HepG2 (cell line): ENCODE measurements around the gene C2CD3. TPM values are rescaled to one million over a fixed set of nuclear protein-coding genes. Genes with fewer than 3 reads are reported as not detected.

Experiments used
- ARNT2 ChIP-seq: sonication (generic); formaldehyde crosslinking; IDR thresholded peaks from 2 replicates; pipeline ENCODE4 v1.8.0; 2022; ENCODE audit warnings: mild to moderate bottlenecking, low read depth, missing genetic modification reagents, moderate library complexity
- ATRX ChIP-seq: sonication (generic); formaldehyde crosslinking; IDR thresholded peaks from 2 replicates; pipeline ENCODE4 v1.4.0; 2020; ENCODE audit warnings: missing genetic modification reagents, borderline replicate concordance
- CHCHD3 ChIP-seq: sonication (generic); formaldehyde crosslinking; IDR thresholded peaks from 2 replicates; pipeline ENCODE4 v1.8.0; 2022; ENCODE audit warnings: mild to moderate bottlenecking, missing genetic modification reagents, moderate library complexity
- E2F1 ChIP-seq: sonication (generic); formaldehyde crosslinking; IDR thresholded peaks from 2 replicates; pipeline ENCODE4 v1.5.0; 2020; ENCODE audit warnings: missing genetic modification reagents
- FIP1L1 ChIP-seq: fragments of 200-400 bp; formaldehyde crosslinking; IDR thresholded peaks from 2 replicates; pipeline ENCODE4 v1.6.1; 2018; ENCODE audit warnings: low read depth, mild to moderate bottlenecking, low read length, moderate library complexity, borderline replicate concordance; ENCODE audit not compliant: insufficient read depth
- FOSL1 ChIP-seq: sonication (generic); formaldehyde crosslinking; IDR thresholded peaks from 2 replicates; pipeline ENCODE4 v1.9.0; 2021; ENCODE audit warnings: missing genetic modification reagents, borderline replicate concordance
- GFI1 ChIP-seq: sonication (generic); formaldehyde crosslinking; IDR thresholded peaks from 2 replicates; pipeline ENCODE4 v1.5.0; 2020; ENCODE audit warnings: missing genetic modification reagents, mild to moderate bottlenecking, borderline replicate concordance
- ISL2 ChIP-seq: sonication (generic); formaldehyde crosslinking; IDR thresholded peaks from 2 replicates; pipeline ENCODE4 v1.5.0; 2020; ENCODE audit warnings: missing genetic modification reagents
- JDP2 ChIP-seq: sonication (generic); formaldehyde crosslinking; IDR thresholded peaks from 2 replicates; pipeline ENCODE4 v1.8.1; 2022; ENCODE audit warnings: missing genetic modification reagents, borderline replicate concordance
- KAT8 ChIP-seq: IDR thresholded peaks from 2 replicates; pipeline ENCODE4 v1.6.1; 2016; ENCODE audit warnings: missing genetic modification reagents, missing compliant biosample characterization
- KDM1A ChIP-seq: IDR thresholded peaks from 2 replicates; pipeline ENCODE4 v1.6.1; 2016; ENCODE audit warnings: missing compliant biosample characterization
- KLF6 ChIP-seq: IDR thresholded peaks from 2 replicates; pipeline ENCODE4 v1.8.0; 2016; ENCODE audit warnings: missing biosample characterization, missing genetic modification reagents
- MAX ChIP-seq: IDR thresholded peaks from 2 replicates; pipeline ENCODE4 v1.6.1; 2012; ENCODE audit warnings: inconsistent platforms
- PATZ1 ChIP-seq: sonication (generic); formaldehyde crosslinking; IDR thresholded peaks from 2 replicates; pipeline ENCODE4 v1.4.0; 2020; ENCODE audit warnings: missing genetic modification reagents
- PPARG ChIP-seq: conservative IDR thresholded peaks from 2 replicates; pipeline ENCODE4 v1.6.1; 2016; ENCODE audit warnings: missing biosample characterization, missing genetic modification reagents
- RXRA ChIP-seq: sonication (generic); formaldehyde crosslinking; IDR thresholded peaks from 2 replicates; pipeline ENCODE4 v1.5.1; 2020; ENCODE audit warnings: missing genetic modification reagents
- SMAD9 ChIP-seq: sonication (generic); formaldehyde crosslinking; IDR thresholded peaks from 2 replicates; pipeline ENCODE4 v1.5.1; 2020; ENCODE audit warnings: mild to moderate bottlenecking, missing genetic modification reagents
- SP140L ChIP-seq: sonication (generic); formaldehyde crosslinking; IDR thresholded peaks from 2 replicates; pipeline ENCODE4 v1.4.0; 2020; ENCODE audit warnings: missing genetic modification reagents, borderline replicate concordance
- SRSF4 ChIP-seq: fragments of 200-400 bp; formaldehyde crosslinking; IDR thresholded peaks from one replicate; pipeline ENCODE4 v1.6.1; 2018; ENCODE audit warnings: mild to moderate bottlenecking, low read depth, low read length, moderate library complexity; ENCODE audit not compliant: poor library complexity, severe bottlenecking
- TGIF2 ChIP-seq: IDR thresholded peaks from 2 replicates; pipeline ENCODE4 v1.6.1; 2016; ENCODE audit warnings: control low read depth, missing compliant biosample characterization
- THAP8 ChIP-seq: sonication (generic); formaldehyde crosslinking; IDR thresholded peaks from 2 replicates; pipeline ENCODE4 v1.5.1; 2020; ENCODE audit warnings: missing genetic modification reagents, mild to moderate bottlenecking, borderline replicate concordance
- ZBTB2 ChIP-seq: sonication (generic); formaldehyde crosslinking; IDR thresholded peaks from 2 replicates; pipeline ENCODE4 v1.8.0; 2022; ENCODE audit warnings: low read depth, missing genetic modification reagents
- ZKSCAN1 ChIP-seq: fragments of 150-350 bp; IDR thresholded peaks from 2 replicates; pipeline ENCODE4 v1.6.1; 2014; ENCODE audit warnings: low read length
- ZNF225 ChIP-seq: sonication (generic); formaldehyde crosslinking; IDR thresholded peaks from 2 replicates; pipeline ENCODE4 v1.4.0; 2020; ENCODE audit warnings: mild to moderate bottlenecking, missing genetic modification reagents
- ZNF253 ChIP-seq: sonication (generic); formaldehyde crosslinking; IDR thresholded peaks from 2 replicates; pipeline ENCODE4 v1.8.0; 2022; ENCODE audit warnings: mild to moderate bottlenecking, missing genetic modification reagents, borderline replicate concordance
- ZNF878 ChIP-seq: sonication (generic); formaldehyde crosslinking; IDR thresholded peaks from 2 replicates; pipeline ENCODE4 v1.8.1; 2023; ENCODE audit warnings: mild to moderate bottlenecking, missing genetic modification reagents, moderate library complexity
- polyA plus RNA-seq, 8 experiments: library from polyadenylated mRNA; depleted of rRNA in 3 of 8; stranded (reverse) in 7 of 8; unstranded in 1 of 8; fragments of >200 nt; fragmentation: Illumina TruSeq in 4 of 8; extraction: Trizol in 4 of 8; gene quantifications; 2 replicates each; pipeline versions ENCODE4 v1.2.1 to v1.2.3, GENCODE V29; 2011 to 2016; ENCODE audit warnings: low read depth in 4 of 8, missing spikeins in 1 of 8, mixed read lengths in 1 of 8; ENCODE audit not compliant: insufficient read depth in 1 of 8
- total RNA-seq, 5 experiments: library from RNA; depleted of rRNA; stranded (reverse); fragments of >200 nt; fragmentation: Illumina TruSeq; extraction: Trizol; gene quantifications; 2 replicates each; pipeline ENCODE4 v1.2.3, GENCODE V29; 2016; ENCODE audit warnings: low read depth in 1 of 5

C2CD3 gene
- total and polyA plus RNA-seq, 2 of the 13 experiments (the other 11 are each of a cell fraction or from before 2014, with no cell fraction given) = 5.5 to 6.4 TPM

- TF ChIP-seq RXRA = peak; percentile 89
- 0 out of 2 replicates have a peak, but pooled peaks have one; percentile 33 for TF ChIP-seq FOSL1 (CRISPR knock-in tag)
- TF ChIP-seq TGIF2 (CRISPR knock-in tag) = no peak
- peak; percentile 99 for TF ChIP-seq PPARG (CRISPR knock-in tag)
- TF ChIP-seq GFI1 (CRISPR knock-in tag) = no peak; the same call in 1 of the 2 replicates
- no peak for TF ChIP-seq THAP8 (CRISPR knock-in tag)
- no peak for TF ChIP-seq ZKSCAN1
- TF ChIP-seq ZBTB2 (CRISPR knock-in tag) = no peak
- no peak for TF ChIP-seq FIP1L1
- no peak for TF ChIP-seq CHCHD3 (CRISPR knock-in tag)
- no peak for TF ChIP-seq E2F1 (CRISPR knock-in tag)
- no peak for TF ChIP-seq JDP2
- no peak for TF ChIP-seq ZNF225 (CRISPR knock-in tag)
- TF ChIP-seq KAT8 (CRISPR knock-in tag) = peak; percentile 77
- no peak for TF ChIP-seq ATRX
- no peak for TF ChIP-seq ARNT2 (CRISPR knock-in tag)
- TF ChIP-seq PATZ1 (CRISPR knock-in tag) = no peak
- TF ChIP-seq KLF6 = no peak
- TF ChIP-seq ISL2 (CRISPR knock-in tag) = no peak; the same call in 1 of the 2 replicates
- TF ChIP-seq ZNF253 = no peak
- no peak for TF ChIP-seq KDM1A
- TF ChIP-seq SRSF4 = no peak
- TF ChIP-seq ZNF878 (CRISPR knock-in tag) = no peak
- no peak for TF ChIP-seq SMAD9 (CRISPR knock-in tag)
- TF ChIP-seq MAX = peak; percentile 53; the same call in 1 of the 2 replicates
- no peak for TF ChIP-seq SP140L
Observed at GRCh38 chr11:74018331-74019005, 152.3 kb downstream of the C2CD3 start (continued).
